GM12892 (cell line): ENCODE measurements around the gene TBCE.

ENCODE experiments used
- POLR2A ChIP-seq: IDR thresholded peaks from 2 replicates; pipeline ENCODE4 v1.6.1; 2011; ENCODE audit warnings: low read depth, low read length, control low read depth
- TAF1 ChIP-seq: IDR thresholded peaks from 2 replicates; pipeline ENCODE4 v1.6.1; 2011; ENCODE audit warnings: low read depth, mild to moderate bottlenecking, control low read depth, low read length, borderline replicate concordance

DNA sequence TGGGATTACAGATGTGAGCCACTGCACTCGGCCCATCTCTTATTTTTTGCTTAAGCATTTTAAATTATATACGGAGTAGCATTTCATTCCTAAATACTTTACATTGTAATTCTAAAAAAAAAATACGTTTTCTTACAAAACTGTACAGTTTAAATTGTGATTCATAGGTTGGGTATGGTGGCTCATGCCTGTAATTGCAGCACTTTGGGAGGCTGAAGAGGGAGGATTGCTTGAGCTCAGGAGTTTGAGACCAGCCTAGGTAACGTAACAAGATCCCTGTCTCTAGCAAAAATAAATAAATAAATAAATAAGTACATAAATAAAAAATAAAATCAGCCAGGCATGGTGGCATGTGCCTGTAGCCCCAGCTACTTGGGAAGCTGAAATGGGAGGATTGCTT, 24.6 kb downstream of the TBCE start:
- no peak for TF ChIP-seq TAF1
- no peak for TF ChIP-seq POLR2A
